Endothelial cell of umbilical vein (primary cell): ENCODE data around the gene NAV3. TPM values are rescaled to one million over a fixed set of nuclear protein-coding genes. Genes with fewer than 3 reads are reported as not detected.

Experiments
- BruUV-seq: library from RNA; stranded (reverse); fragments of 400-500 nt; replicated peaks from 2 replicates; lab custom pipeline; 2021; lab: Mats Ljungman, UMichigan
- CTCF ChIA-PET: fragments of 300-600, 350-600 bp; sonication (Branson Sonifier 250); formaldehyde crosslinking; loops from one replicate; lab custom pipeline; 2021; ENCODE audit warnings: antibody characterized with exemption, inconsistent platforms; lab: Charles Lee
- POLR2A ChIA-PET: fragments of 300-600, 350-600 bp; sonication (Branson Sonifier 250); formaldehyde crosslinking; loops from one replicate; lab custom pipeline; 2021; ENCODE audit warnings: antibody characterized with exemption, inconsistent platforms; lab: Charles Lee
- DNase-seq: peaks from one replicate; pipeline ENCODE4 v3.0.0-alpha.2; 2011; ENCODE audit warnings: low read depth, low spot score
- FAIRE-seq: peaks from 2 replicates; lab custom pipeline; 2011; peaks lifted over from hg19 to GRCh38; lab: Jason Lieb, UNC
- H2AFZ ChIP-seq: 2 replicates; pipeline ENCODE4 v1.6.0; 2012; ENCODE audit warnings: low read depth, low read length, control low read depth, inconsistent platforms
- H3K27ac ChIP-seq: 2 replicates; pipeline ENCODE4 v1.5.1; 2011; ENCODE audit warnings: low read depth, mild to moderate bottlenecking, control low read depth, low read length, moderate library complexity; ENCODE audit not compliant: insufficient read depth
- H3K27me3 ChIP-seq, 2 experiments: 2 replicates each; pipeline versions ENCODE4 v1.6.0 to v1.6.1; 2011; ENCODE audit warnings: low read length in 2 of 2, mixed read lengths in 1 of 2; ENCODE audit not compliant: control insufficient read depth in 2 of 2, insufficient read depth in 2 of 2
- H3K36me3 ChIP-seq, 2 experiments: 2 replicates in 1 of 2; 3 replicates in 1 of 2; pipeline ENCODE4 v1.5.1; 2011; ENCODE audit warnings: low read length in 2 of 2, mild to moderate bottlenecking in 1 of 2, moderate library complexity in 1 of 2; ENCODE audit not compliant: control insufficient read depth in 2 of 2, insufficient read depth in 2 of 2; ENCODE audit errors: extremely low read depth in 1 of 2
- H3K4me1 ChIP-seq: 3 replicates; pipeline ENCODE4 v1.5.1; 2011; ENCODE audit warnings: mild to moderate bottlenecking, low read length; ENCODE audit not compliant: control insufficient read depth, insufficient read depth; ENCODE audit errors: extremely low read depth
- H3K4me2 ChIP-seq: 2 replicates; pipeline ENCODE4 v1.6.1; 2011; ENCODE audit warnings: low read length, control low read depth, mixed read lengths; ENCODE audit not compliant: insufficient read depth
- H3K4me3 ChIP-seq, 3 experiments: fragments of 200-600 bp in 1 of 3; sonication (generic), shearing (Covaris generic) in 1 of 3; replicated peaks in 1 of 3; 2 replicates each; pipeline ENCODE4 v1.5.1; 2011 to 2016; ENCODE audit warnings: control low read depth in 3 of 3, low read length in 3 of 3, mild to moderate bottlenecking in 2 of 3, inconsistent platforms in 1 of 3, low read depth in 1 of 3, moderate library complexity in 1 of 3; ENCODE audit not compliant: insufficient read depth in 1 of 3
- H3K79me2 ChIP-seq: 2 replicates; pipeline ENCODE4 v1.6.0; 2012; ENCODE audit warnings: low read length, inconsistent platforms; ENCODE audit not compliant: control insufficient read depth, insufficient read depth
- H3K9ac ChIP-seq: replicated peaks from 2 replicates; pipeline ENCODE3; 2011; ENCODE audit warnings: low read length, control low read depth; ENCODE audit not compliant: insufficient read depth; ENCODE audit errors: extremely low read depth
- H3K9me1 ChIP-seq: replicated peaks from 3 replicates; pipeline ENCODE4 v1.6.0; 2011; ENCODE audit warnings: mild to moderate bottlenecking, low read length; ENCODE audit not compliant: control insufficient read depth, insufficient read depth; ENCODE audit errors: extremely low read depth
- H3K9me3 ChIP-seq: replicated peaks from 2 replicates; pipeline ENCODE4 v1.5.1; 2012; ENCODE audit warnings: low read length, inconsistent platforms; ENCODE audit not compliant: control insufficient read depth, insufficient read depth
- H4K20me1 ChIP-seq: replicated peaks from 2 replicates; pipeline ENCODE3; 2011; ENCODE audit warnings: mild to moderate bottlenecking, low read length; ENCODE audit not compliant: control insufficient read depth, insufficient read depth; ENCODE audit errors: extremely low read depth
- CTCF ChIP-seq, 2 donors: IDR thresholded peaks; 1 replicate in 1 of 2; 2 replicates in 1 of 2; pipeline ENCODE4 v1.5.1; 2011; ENCODE audit warnings: low read length in 2 of 2, mild to moderate bottlenecking in 2 of 2, moderate library complexity in 2 of 2, control low read depth in 1 of 2, inconsistent platforms in 1 of 2, low read depth in 1 of 2; ENCODE audit not compliant: insufficient read depth in 1 of 2; ENCODE audit errors: extremely low read depth in 1 of 2
- EZH2 ChIP-seq: IDR thresholded peaks from 2 replicates; pipeline ENCODE4 v1.6.1; 2012; ENCODE audit warnings: borderline replicate concordance, low read depth, mild to moderate bottlenecking, moderate library complexity, low read length, inconsistent platforms; ENCODE audit not compliant: severe bottlenecking
- FOS ChIP-seq: IDR thresholded peaks from 2 replicates; pipeline ENCODE4 v1.6.1; 2011; ENCODE audit warnings: mild to moderate bottlenecking, low read length, moderate library complexity, borderline replicate concordance; ENCODE audit not compliant: insufficient read depth
- GATA2 ChIP-seq: IDR thresholded peaks from 2 replicates; pipeline ENCODE4 v1.7.0; 2011; ENCODE audit warnings: low read depth, mild to moderate bottlenecking, moderate library complexity, mixed read lengths, low read length; ENCODE audit not compliant: insufficient read length, insufficient read depth
- JUN ChIP-seq: IDR thresholded peaks from 2 replicates; pipeline ENCODE4 v1.6.1; 2011; ENCODE audit warnings: borderline replicate concordance, low read depth; ENCODE audit not compliant: insufficient read length, insufficient read depth
- MAX ChIP-seq: IDR thresholded peaks from 2 replicates; pipeline ENCODE4 v1.6.1; 2011; ENCODE audit not compliant: insufficient read depth, insufficient read length
- MYC ChIP-seq: IDR thresholded peaks from one replicate; pipeline ENCODE4 v1.6.1; 2011; ENCODE audit warnings: mild to moderate bottlenecking, low read depth, low read length
- POLR2A ChIP-seq: IDR thresholded peaks from 2 replicates; pipeline ENCODE4 v1.6.1; 2012; ENCODE audit warnings: low read depth, mild to moderate bottlenecking, control low read depth, low read length
- POLR2AphosphoS5 ChIP-seq: IDR thresholded peaks from 2 replicates; pipeline ENCODE4 v1.6.1; 2012; ENCODE audit warnings: low read depth, mild to moderate bottlenecking, control low read depth, low read length, moderate library complexity; ENCODE audit not compliant: insufficient read depth
- dilution Hi-C: fragments of 300-500 bp; cut with MboI; formaldehyde crosslinking; loops from one replicate; pipeline ENCODE4 v1.15.0; 2019; ENCODE audit warnings: low sequenced_read_pairs; ENCODE audit not compliant: extremely low pct_ligation_motif_present
- intact Hi-C: fragments of 100-400 bp; cut with micrococcal nuclease; formaldehyde crosslinking; loops from one replicate; pipeline ENCODE4 v1.10.0; 2022
- polyA plus RNA-seq, 4 experiments: library from polyadenylated mRNA; depleted of rRNA in 3 of 4; stranded (reverse) in 3 of 4; unstranded in 1 of 4; fragments of >200 nt; gene quantifications; 2 replicates each; pipeline versions ENCODE4 v1.2.1 to v1.2.3, GENCODE V29; 2011 to 2012; ENCODE audit warnings: missing spikeins in 1 of 4
- total RNA-seq: library from RNA; stranded (reverse); gene quantifications from 2 replicates; pipeline ENCODE4 v1.2.3, GENCODE V29; 2021

NAV3 gene
- total and polyA plus RNA-seq, 2 donors (not counting 3 experiments of a cell fraction or from before 2014, with no cell fraction given): 6.7 to 40.1 TPM

GRCh38 chr12:78034025-78034424 is 203.3 kb downstream of the NAV3 start:
- dilution Hi-C loops: no loop called here
- Histone ChIP-seq H3K9ac (no peak overlapping the region), H3K9me1 (no peaks in the 10 kb centered on the region), H3K36me3 (peaks cover 0 to 4% of the 10 kb centered on the region in 2 experiments), H3K9me3 (no peaks in the 10 kb centered on the region), H2AFZ (no peak overlapping the region), H3K27ac (no peak overlapping the region), H3K4me1 (no peaks in the 10 kb centered on the region), H4K20me1 (no peaks in the 10 kb centered on the region), H3K79me2 (peaks cover 9% of the 10 kb centered on the region), H3K4me3 (no peak overlapping the region), H3K4me2 (no peak overlapping the region), H3K27me3 (no peaks in the 10 kb centered on the region)
- no peak for FAIRE-seq
- intact Hi-C loops: no loop called here
- no TSS peak for BruUV-seq
- ChIA-PET POLR2A (no interaction called here), CTCF (no interaction called here)
- TF ChIP-seq EZH2 (no peak), POLR2AphosphoS5 (no peak), GATA2 (no peak), MYC (no peak), JUN (no peak), CTCF (IDR thresholded peaks at IDR 0.05; ENCODE audit: extremely low read depth in 1 of 2, insufficient read depth in 1 of 2, low read depth in 1 of 2, low read length in 2 of 2) (no peak), POLR2A (no peak), FOS (no peak), MAX (no peak)
- no peak for DNase-seq
